Ovary (tissue), 9 donors: ENCODE results near the gene PARD3. TPM values are rescaled to one million over a fixed set of nuclear protein-coding genes. Genes with fewer than 3 reads are reported as not detected.

ENCODE experiments used
- DNase-seq, 5 donors: peaks; one replicate each; pipeline ENCODE4 v3.0.0-alpha.2; 2019 to 2020
- H3K27ac ChIP-seq, 2 donors: fragments of 200-600 bp; one replicate each; pipeline versions ENCODE4 v1.5.1 to v1.8.0; 2019 to 2022
- H3K27me3 ChIP-seq: fragments of 200-600 bp; one replicate; pipeline ENCODE4 v1.8.0; 2022
- H3K36me3 ChIP-seq: fragments of 200-600 bp; sonication (generic); one replicate; pipeline ENCODE4 v1.5.1; 2019
- H3K4me1 ChIP-seq: one replicate; pipeline ENCODE4 v1.8.1; 2013; ENCODE audit warnings: mild to moderate bottlenecking, moderate library complexity; ENCODE audit not compliant: insufficient read depth
- H3K4me3 ChIP-seq: fragments of 200-600 bp; sonication (generic); one replicate; pipeline ENCODE4 v1.5.1; 2017
- H3K9me3 ChIP-seq, 2 donors: fragments of 200-600 bp in 1 of 2; sonication (generic) in 1 of 2; one replicate each; pipeline versions ENCODE4 v1.5.1 to v1.8.1; 2013 to 2019; ENCODE audit warnings: mild to moderate bottlenecking in 1 of 2, moderate library complexity in 1 of 2
- CTCF ChIP-seq, 3 donors: fragments of 450-650 bp in 2 of 3; fragments of 200-600 bp in 1 of 3; IDR thresholded peaks; one replicate each; pipeline versions ENCODE4 v1.5.1 to v1.8.0; 2016 to 2022; ENCODE audit warnings: antibody characterized with exemption in 3 of 3, mild to moderate bottlenecking in 1 of 3
- EP300 ChIP-seq: sonication (generic); formaldehyde crosslinking; IDR thresholded peaks from one replicate; pipeline ENCODE4 v1.6.1; 2017; ENCODE audit warnings: antibody characterized with exemption
- POLR2A ChIP-seq: fragments of 450-650 bp; IDR thresholded peaks from one replicate; pipeline ENCODE4 v1.6.1; 2017; ENCODE audit warnings: antibody characterized with exemption, mild to moderate bottlenecking, moderate library complexity
- WGBS, 3 donors: extraction: QIAGEN DNeasy Blood & Tissue Kit in 1 of 3; methylation state at CpG; one replicate each; pipeline versions ENCODE4 v1.1.5 to v1.1.7; 2013 to 2017; 5-methylcytosine and 5-hydroxymethylcytosine counted together
- intact Hi-C, 4 donors: fragments of 100-400 bp; cut with DNase I; formaldehyde crosslinking; loops; one replicate each; pipeline versions ENCODE4 v1.11.0 to v1.15.1; 2022 to 2023
- polyA plus RNA-seq, 2 donors: library from polyadenylated mRNA; stranded (reverse); fragments of 200-250 nt in 1 of 2; fragments of 350-450 nt in 1 of 2; fragmentation: Illumina TruSeq in 1 of 2; extraction: RNeasy Lipid Tissue Mini Kit (QIAGEN cat#74804) in 1 of 2; gene quantifications; one replicate each; pipeline ENCODE4 v1.2.3, GENCODE V29; 2013 to 2014
- total RNA-seq, 7 donors: library from RNA; depleted of rRNA in 2 of 7; stranded (reverse); fragments of >200 nt in 2 of 7; fragmentation: NEBNext Ultra II Directional in 3 of 7; extraction: Animal tissue kit (Norgen Biotek cat#: 25700) in 3 of 7; gene quantifications; one replicate each; pipeline versions ENCODE4 v1.1.0 to v1.2.4, GENCODE V29; 2016 to 2023
- donor health status: DM: no; HTN: no; CAD: no; lungs with moderate emphysema.
- donor health status: DM: no; HTN: no; CAD: no.
- donor health status: Bipolar disorder and iron deficiency.
- donor health status: DM: yes; HTN: yes; CAD: no.
- donor health status: DM: no; HTN: no; CAD: no.
- donor health status: DM: yes; HTN: yes; CAD: no.

PARD3 gene
- total and polyA plus RNA-seq, 9 donors, result 31.8 to 92.3 (median 67.1) TPM

GRCh38 chr10:34133406-34133805, 681.7 kb downstream of the PARD3 start:
- intact Hi-C loops, result no loop called here
- H3K36me3 ChIP-seq, result no peaks in the 10 kb centered on the region
- WGBS, 3 donors, result 95 to 97% (median 96%) methylated on average over 5 of the region's 5 CpGs
- H3K4me1 ChIP-seq, result peaks cover 6% of the 10 kb centered on the region
- H3K9me3 ChIP-seq, result no peaks in the 10 kb centered on the region
- no peak overlapping the region for H3K27ac ChIP-seq
- no peak for TF ChIP-seq CTCF (IDR thresholded peaks at IDR 0.05)
- TF ChIP-seq EP300, result no peak
- no peak for TF ChIP-seq POLR2A
- DNase-seq, result no peak
- no peaks in the 10 kb centered on the region for H3K27me3 ChIP-seq
- no peak overlapping the region for H3K4me3 ChIP-seq

- intact Hi-C loops, result no loop called here
- WGBS, 3 donors, result 65 to 82% (median 77%) methylated on average over 6 of the region's 6 CpGs
- H3K4me1 ChIP-seq, result peaks cover 6% of the 10 kb centered on the region
These were observed 683.9 kb downstream of the PARD3 start for GRCh38 chr10:34131152-34131551.

GRCh38 chr10:34127676-34128075, 687.4 kb downstream of the PARD3 start:
- peaks cover 6% of the 10 kb centered on the region for H3K4me1 ChIP-seq
- intact Hi-C loops, result no loop called here
- no peaks in the 10 kb centered on the region for H3K36me3 ChIP-seq
- H3K9me3 ChIP-seq, result no peaks in the 10 kb centered on the region
- H3K27ac ChIP-seq, result no peak overlapping the region
- DNase-seq, result no peak
- no peaks in the 10 kb centered on the region for H3K27me3 ChIP-seq
- no peak for TF ChIP-seq EP300
- TF ChIP-seq POLR2A, result no peak
- no peak for TF ChIP-seq CTCF (IDR thresholded peaks at IDR 0.05)
- 88 to 94% (median 90%) methylated on average over 1 of the region's 1 CpG for whole genome bisulfite sequencing, 3 donors
- no peak overlapping the region for H3K4me3 ChIP-seq

More at GRCh38 chr10:34131152-34131551, 683.9 kb downstream of the PARD3 start:
- no peaks in the 10 kb centered on the region for H3K9me3 ChIP-seq
- no peak overlapping the region for H3K27ac ChIP-seq
- TF ChIP-seq POLR2A (no peak), CTCF (IDR thresholded peaks at IDR 0.05) (no peak), EP300 (no peak)
- no peaks in the 10 kb centered on the region for H3K36me3 ChIP-seq
- no peak overlapping the region for H3K4me3 ChIP-seq
- H3K27me3 ChIP-seq, result no peaks in the 10 kb centered on the region
- DNase-seq, result no peak

GRCh38 chr10:34126371-34127151, 688.5 kb downstream of the PARD3 start:
- no peaks in the 10 kb centered on the region for H3K9me3 ChIP-seq
- H3K4me1 ChIP-seq, result peaks cover 5% of the 10 kb centered on the region
- no peaks in the 10 kb centered on the region for H3K27me3 ChIP-seq
- no peak for TF ChIP-seq POLR2A
- no peak for TF ChIP-seq EP300
- no peak for TF ChIP-seq CTCF (IDR thresholded peaks at IDR 0.05)
- H3K4me3 ChIP-seq, result no peak overlapping the region
- no peaks in the 10 kb centered on the region for H3K36me3 ChIP-seq
- no peak for DNase-seq
- WGBS, 3 donors, result 56 to 79% (median 57%) methylated on average over 1 of the region's 1 CpG
- intact Hi-C loops, result no loop called here
- no peak overlapping the region for H3K27ac ChIP-seq
